ENCODE measurements around the gene PIGP. TPM values are rescaled to one million over a fixed set of nuclear protein-coding genes. Genes with fewer than 3 reads are reported as not detected.

The PIGP gene
- total and polyA plus RNA-seq, 2 of the 13 experiments (the other 11 are each of a cell fraction or from before 2014, with no cell fraction given), result 14.8 to 33.4 TPM

DNA sequence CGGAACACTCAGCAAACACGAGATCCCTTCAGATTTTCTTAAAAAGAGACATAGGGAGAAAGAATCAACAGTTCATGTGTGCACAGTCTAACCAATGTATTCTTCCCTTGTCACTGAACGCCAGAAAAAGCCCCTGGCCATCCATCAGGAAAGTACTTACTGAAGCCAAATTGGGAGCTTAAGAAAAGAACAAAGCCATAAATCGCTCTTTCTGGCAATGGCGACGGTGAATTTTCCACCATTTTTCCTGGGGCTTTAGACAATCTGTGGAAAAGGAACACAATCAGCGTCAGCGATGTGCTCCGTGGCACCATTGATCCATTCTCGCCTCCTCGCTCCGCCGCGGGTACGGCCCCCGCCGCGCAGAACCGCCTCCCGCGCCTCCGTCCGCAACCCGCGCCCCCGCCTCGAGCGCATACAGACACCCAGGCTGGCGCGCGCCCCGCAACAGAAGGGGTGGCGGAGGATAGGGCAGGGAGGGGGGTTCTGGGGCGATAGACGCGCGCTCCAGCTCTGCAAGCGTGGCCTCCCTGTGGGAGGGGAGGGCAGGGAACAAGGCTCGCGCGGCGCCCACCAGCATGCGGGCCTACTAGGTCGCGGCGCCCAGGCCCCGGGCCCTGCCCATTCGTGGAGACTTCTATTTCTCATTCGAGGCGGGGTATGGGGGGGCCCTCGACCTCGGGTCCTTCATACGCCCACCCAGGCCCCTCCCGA lies 440 bp downstream of the PIGP start (continued):
- TF ChIP-seq, protein P1, sequence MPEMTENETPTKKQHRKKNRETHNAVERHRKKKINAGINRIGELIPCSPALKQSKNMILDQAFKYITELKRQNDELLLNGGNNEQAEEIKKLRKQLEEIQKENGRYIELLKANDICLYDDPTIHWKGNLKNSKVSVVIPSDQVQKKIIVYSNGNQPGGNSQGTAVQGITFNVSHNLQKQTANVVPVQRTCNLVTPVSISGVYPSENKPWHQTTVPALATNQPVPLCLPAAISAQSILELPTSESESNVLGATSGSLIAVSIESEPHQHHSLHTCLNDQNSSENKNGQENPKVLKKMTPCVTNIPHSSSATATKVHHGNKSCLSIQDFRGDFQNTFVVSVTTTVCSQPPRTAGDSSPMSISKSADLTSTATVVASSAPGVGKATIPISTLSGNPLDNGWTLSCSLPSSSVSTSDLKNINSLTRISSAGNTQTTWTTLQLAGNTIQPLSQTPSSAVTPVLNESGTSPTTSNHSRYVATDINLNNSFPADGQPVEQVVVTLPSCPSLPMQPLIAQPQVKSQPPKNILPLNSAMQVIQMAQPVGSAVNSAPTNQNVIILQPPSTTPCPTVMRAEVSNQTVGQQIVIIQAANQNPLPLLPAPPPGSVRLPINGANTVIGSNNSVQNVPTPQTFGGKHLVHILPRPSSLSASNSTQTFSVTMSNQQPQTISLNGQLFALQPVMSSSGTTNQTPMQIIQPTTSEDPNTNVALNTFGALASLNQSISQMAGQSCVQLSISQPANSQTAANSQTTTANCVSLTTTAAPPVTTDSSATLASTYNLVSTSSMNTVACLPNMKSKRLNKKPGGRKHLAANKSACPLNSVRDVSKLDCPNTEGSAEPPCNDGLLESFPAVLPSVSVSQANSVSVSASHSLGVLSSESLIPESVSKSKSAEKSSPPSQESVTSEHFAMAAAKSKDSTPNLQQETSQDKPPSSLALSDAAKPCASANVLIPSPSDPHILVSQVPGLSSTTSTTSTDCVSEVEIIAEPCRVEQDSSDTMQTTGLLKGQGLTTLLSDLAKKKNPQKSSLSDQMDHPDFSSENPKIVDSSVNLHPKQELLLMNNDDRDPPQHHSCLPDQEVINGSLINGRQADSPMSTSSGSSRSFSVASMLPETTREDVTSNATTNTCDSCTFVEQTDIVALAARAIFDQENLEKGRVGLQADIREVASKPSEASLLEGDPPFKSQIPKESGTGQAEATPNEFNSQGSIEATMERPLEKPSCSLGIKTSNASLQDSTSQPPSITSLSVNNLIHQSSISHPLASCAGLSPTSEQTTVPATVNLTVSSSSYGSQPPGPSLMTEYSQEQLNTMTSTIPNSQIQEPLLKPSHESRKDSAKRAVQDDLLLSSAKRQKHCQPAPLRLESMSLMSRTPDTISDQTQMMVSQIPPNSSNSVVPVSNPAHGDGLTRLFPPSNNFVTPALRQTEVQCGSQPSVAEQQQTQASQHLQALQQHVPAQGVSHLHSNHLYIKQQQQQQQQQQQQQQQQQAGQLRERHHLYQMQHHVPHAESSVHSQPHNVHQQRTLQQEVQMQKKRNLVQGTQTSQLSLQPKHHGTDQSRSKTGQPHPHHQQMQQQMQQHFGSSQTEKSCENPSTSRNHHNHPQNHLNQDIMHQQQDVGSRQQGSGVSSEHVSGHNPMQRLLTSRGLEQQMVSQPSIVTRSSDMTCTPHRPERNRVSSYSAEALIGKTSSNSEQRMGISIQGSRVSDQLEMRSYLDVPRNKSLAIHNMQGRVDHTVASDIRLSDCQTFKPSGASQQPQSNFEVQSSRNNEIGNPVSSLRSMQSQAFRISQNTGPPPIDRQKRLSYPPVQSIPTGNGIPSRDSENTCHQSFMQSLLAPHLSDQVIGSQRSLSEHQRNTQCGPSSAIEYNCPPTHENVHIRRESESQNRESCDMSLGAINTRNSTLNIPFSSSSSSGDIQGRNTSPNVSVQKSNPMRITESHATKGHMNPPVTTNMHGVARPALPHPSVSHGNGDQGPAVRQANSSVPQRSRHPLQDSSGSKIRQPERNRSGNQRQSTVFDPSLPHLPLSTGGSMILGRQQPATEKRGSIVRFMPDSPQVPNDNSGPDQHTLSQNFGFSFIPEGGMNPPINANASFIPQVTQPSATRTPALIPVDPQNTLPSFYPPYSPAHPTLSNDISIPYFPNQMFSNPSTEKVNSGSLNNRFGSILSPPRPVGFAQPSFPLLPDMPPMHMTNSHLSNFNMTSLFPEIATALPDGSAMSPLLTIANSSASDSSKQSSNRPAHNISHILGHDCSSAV (CRISPR knock-in tag; IDR thresholded peaks at IDR 0.05; ENCODE audit: borderline replicate concordance), result no peak
- TF ChIP-seq, protein P2, sequence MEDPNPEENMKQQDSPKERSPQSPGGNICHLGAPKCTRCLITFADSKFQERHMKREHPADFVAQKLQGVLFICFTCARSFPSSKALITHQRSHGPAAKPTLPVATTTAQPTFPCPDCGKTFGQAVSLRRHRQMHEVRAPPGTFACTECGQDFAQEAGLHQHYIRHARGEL (CRISPR knock-in tag; IDR thresholded peaks at IDR 0.05), result 0 out of 2 replicates have a peak, but pooled peaks have one; percentile 46
- TF ChIP-seq, protein P3, sequence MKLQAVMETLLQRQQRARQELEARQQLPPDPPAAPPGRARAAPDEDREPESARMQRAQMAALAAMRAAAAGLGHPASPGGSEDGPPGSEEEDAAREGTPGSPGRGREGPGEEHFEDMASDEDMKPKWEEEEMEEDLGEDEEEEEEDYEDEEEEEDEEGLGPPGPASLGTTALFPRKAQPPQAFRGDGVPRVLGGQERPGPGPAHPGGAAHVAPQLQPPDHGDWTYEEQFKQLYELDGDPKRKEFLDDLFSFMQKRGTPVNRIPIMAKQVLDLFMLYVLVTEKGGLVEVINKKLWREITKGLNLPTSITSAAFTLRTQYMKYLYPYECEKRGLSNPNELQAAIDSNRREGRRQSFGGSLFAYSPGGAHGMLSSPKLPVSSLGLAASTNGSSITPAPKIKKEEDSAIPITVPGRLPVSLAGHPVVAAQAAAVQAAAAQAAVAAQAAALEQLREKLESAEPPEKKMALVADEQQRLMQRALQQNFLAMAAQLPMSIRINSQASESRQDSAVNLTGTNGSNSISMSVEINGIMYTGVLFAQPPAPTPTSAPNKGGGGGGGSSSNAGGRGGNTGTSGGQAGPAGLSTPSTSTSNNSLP (IDR thresholded peaks at IDR 0.05; ENCODE audit: low read depth, low read length), result no peak
- TF ChIP-seq, protein P4, sequence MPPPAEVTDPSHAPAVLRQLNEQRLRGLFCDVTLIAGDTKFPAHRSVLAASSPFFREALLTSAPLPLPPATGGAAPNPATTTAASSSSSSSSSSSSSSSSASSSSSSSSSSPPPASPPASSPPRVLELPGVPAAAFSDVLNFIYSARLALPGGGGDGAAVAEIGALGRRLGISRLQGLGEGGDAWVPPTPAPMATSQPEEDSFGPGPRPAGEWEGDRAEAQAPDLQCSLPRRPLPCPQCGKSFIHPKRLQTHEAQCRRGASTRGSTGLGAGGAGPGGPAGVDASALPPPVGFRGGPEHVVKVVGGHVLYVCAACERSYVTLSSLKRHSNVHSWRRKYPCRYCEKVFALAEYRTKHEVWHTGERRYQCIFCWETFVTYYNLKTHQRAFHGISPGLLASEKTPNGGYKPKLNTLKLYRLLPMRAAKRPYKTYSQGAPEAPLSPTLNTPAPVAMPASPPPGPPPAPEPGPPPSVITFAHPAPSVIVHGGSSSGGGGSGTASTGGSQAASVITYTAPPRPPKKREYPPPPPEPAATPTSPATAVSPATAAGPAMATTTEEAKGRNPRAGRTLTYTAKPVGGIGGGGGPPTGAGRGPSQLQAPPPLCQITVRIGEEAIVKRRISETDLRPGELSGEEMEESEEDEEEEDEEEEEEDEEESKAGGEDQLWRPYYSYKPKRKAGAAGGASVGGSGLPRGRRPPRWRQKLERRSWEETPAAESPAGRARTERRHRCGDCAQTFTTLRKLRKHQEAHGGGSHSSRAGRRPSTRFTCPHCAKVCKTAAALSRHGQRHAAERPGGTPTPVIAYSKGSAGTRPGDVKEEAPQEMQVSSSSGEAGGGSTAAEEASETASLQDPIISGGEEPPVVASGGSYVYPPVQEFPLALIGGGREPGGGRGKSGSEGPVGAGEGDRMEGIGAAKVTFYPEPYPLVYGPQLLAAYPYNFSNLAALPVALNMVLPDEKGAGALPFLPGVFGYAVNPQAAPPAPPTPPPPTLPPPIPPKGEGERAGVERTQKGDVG (CRISPR knock-in tag; IDR thresholded peaks at IDR 0.05; ENCODE audit: borderline replicate concordance), result no peak
- peak; percentile 74; the same call in 1 of the 2 replicates for TF ChIP-seq HDAC1 (CRISPR knock-in tag; IDR thresholded peaks at IDR 0.05)
- TF ChIP-seq MYC (CRISPR knock-in tag; IDR thresholded peaks at IDR 0.05; ENCODE audit: borderline replicate concordance), result peak; percentile 20; the same call in 1 of the 2 replicates
- no peak for TF ChIP-seq RBAK (CRISPR knock-in tag; IDR thresholded peaks at IDR 0.05)
- TF ChIP-seq HDAC6 (IDR thresholded peaks at IDR 0.05; ENCODE audit: low read depth, low read length), result no peak
- peak; percentile 76 for TF ChIP-seq GFI1 (CRISPR knock-in tag; IDR thresholded peaks at IDR 0.05; ENCODE audit: borderline replicate concordance)
- peak; percentile 65; the same call in 1 of the 2 replicates for TF ChIP-seq DMAP1 (CRISPR knock-in tag; IDR thresholded peaks at IDR 0.05)
- TF ChIP-seq MTA1 (CRISPR knock-in tag; IDR thresholded peaks at IDR 0.05; ENCODE audit: borderline replicate concordance), result peak; percentile 69; the same call in 1 of the 2 replicates
- TF ChIP-seq, protein P5, sequence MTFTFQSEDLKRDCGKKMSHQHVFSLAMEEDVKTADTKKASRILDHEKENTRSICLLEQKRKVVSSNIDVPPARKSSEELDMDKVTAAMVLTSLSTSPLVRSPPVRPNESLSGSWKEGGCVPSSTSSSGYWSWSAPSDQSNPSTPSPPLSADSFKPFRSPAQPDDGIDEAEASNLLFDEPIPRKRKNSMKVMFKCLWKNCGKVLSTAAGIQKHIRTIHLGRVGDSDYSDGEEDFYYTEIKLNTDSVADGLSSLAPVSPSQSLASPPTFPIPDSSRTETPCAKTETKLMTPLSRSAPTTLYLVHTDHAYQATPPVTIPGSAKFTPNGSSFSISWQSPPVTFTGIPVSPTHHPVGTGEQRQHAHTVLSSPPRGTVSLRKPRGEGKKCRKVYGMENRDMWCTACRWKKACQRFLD (CRISPR knock-in tag; IDR thresholded peaks at IDR 0.05; ENCODE audit: borderline replicate concordance), result no peak
- peak; percentile 69; the same call in 1 of the 2 replicates for TF ChIP-seq ZNF430 (CRISPR knock-in tag; IDR thresholded peaks at IDR 0.05)
